Esophagus muscularis mucosa (tissue), 3 donors: ENCODE measurements around the gene KRT15.

Experiments used
- EP300 ChIP-seq: sonication (generic); formaldehyde crosslinking; IDR thresholded peaks from one replicate; pipeline ENCODE4 v1.6.1; 2017; ENCODE audit warnings: antibody characterized with exemption
- POLR2A ChIP-seq: fragments of 450-650 bp; IDR thresholded peaks from one replicate; pipeline ENCODE4 v1.6.1; 2017; ENCODE audit warnings: antibody characterized with exemption, moderate library complexity, mild to moderate bottlenecking, low read depth
- POLR2AphosphoS5 ChIP-seq, 2 donors: sonication (generic); formaldehyde crosslinking; IDR thresholded peaks; one replicate each; pipeline ENCODE4 v1.6.1; 2017; ENCODE audit warnings: antibody characterized with exemption in 2 of 2

- TF ChIP-seq POLR2A (no peak), EP300 (no peak), POLR2AphosphoS5 (IDR thresholded peaks at IDR 0.05) (no peak)
These were observed 54.9 kb downstream of the KRT15 start for GRCh38 chr17:41463746-41464145.
